Sigmoid colon (tissue), 7 donors: ENCODE data around the gene PTPN2. TPM values are rescaled to one million over a fixed set of nuclear protein-coding genes. Genes with fewer than 3 reads are reported as not detected.

Source experiments
- DNase-seq: peaks from one replicate; pipeline ENCODE4 v3.0.0-alpha.2; 2019
- H3K27ac ChIP-seq, 4 donors: fragments of 200-600 bp; sonication (generic); one replicate each; pipeline ENCODE4 v1.5.1; 2016 to 2019; ENCODE audit warnings: mild to moderate bottlenecking in 1 of 4
- H3K27me3 ChIP-seq, 3 donors: fragments of 200-600 bp; sonication (generic); one replicate each; pipeline ENCODE4 v1.5.1; 2019; ENCODE audit warnings: mild to moderate bottlenecking in 1 of 3
- H3K36me3 ChIP-seq, 4 donors: fragments of 200-600 bp; sonication (generic); one replicate each; pipeline ENCODE4 v1.5.1; 2016 to 2019
- H3K4me1 ChIP-seq, 4 donors: fragments of 200-600 bp; sonication (generic); one replicate each; pipeline ENCODE4 v1.5.1; 2017 to 2019
- H3K4me3 ChIP-seq, 4 donors: fragments of 200-600 bp; sonication (generic); one replicate each; pipeline ENCODE4 v1.5.1; 2017 to 2019; ENCODE audit warnings: mild to moderate bottlenecking in 2 of 4, moderate library complexity in 1 of 4
- H3K9me3 ChIP-seq, 4 donors: fragments of 200-600 bp in 3 of 4; sonication (generic) in 3 of 4; one replicate each; pipeline versions ENCODE4 v1.5.1 to v1.6.1; 2013 to 2019
- EP300 ChIP-seq, 4 donors: sonication (generic); formaldehyde crosslinking; IDR thresholded peaks; one replicate each; pipeline ENCODE4 v1.6.1; 2017; ENCODE audit warnings: antibody characterized with exemption in 4 of 4
- POLR2A ChIP-seq, 2 donors: fragments of 450-650 bp; IDR thresholded peaks; one replicate each; pipeline ENCODE4 v1.6.1; 2016; ENCODE audit warnings: antibody characterized with exemption in 2 of 2, mild to moderate bottlenecking in 2 of 2, moderate library complexity in 2 of 2
- POLR2AphosphoS5 ChIP-seq, 4 donors: sonication (generic); formaldehyde crosslinking; IDR thresholded peaks; one replicate each; pipeline ENCODE4 v1.6.1; 2017; ENCODE audit warnings: antibody characterized with exemption in 4 of 4
- WGBS, 2 donors: extraction: QIAGEN DNeasy Blood & Tissue Kit; methylation state at CpG; one replicate each; pipeline ENCODE4 v1.1.7; 2013; 5-methylcytosine and 5-hydroxymethylcytosine counted together
- intact Hi-C: fragments of 100-400 bp; cut with DNase I; formaldehyde crosslinking; loops from one replicate; pipeline ENCODE4 v1.15.1; 2023
- polyA plus RNA-seq, 3 donors: library from polyadenylated mRNA; stranded (reverse); fragments of 200-250 nt; gene quantifications; one replicate each; pipeline ENCODE4 v1.2.3, GENCODE V29; 2013
- total RNA-seq, 4 donors: library from RNA; depleted of rRNA; stranded (reverse); fragments of >200 nt; gene quantifications; one replicate each; pipeline ENCODE4 v1.1.0, GENCODE V29; 2016
- TF ChIP-seq, protein P1 (sequence below), 4 experiments: fragments of 450-650 bp in 3 of 4; fragments of 200-600 bp in 1 of 4; IDR thresholded peaks; one replicate each; pipeline ENCODE4 v1.5.1; 2016 to 2019; ENCODE audit warnings: antibody characterized with exemption in 4 of 4, mild to moderate bottlenecking in 3 of 4, moderate library complexity in 2 of 4
- donor health status: healthy with polysubstance abuse.
- donor health status: Bipolar disorder and iron deficiency.
- donor health status: healthy.

Gene PTPN2
- total and polyA plus RNA-seq, 7 donors, result 20.0 to 43.1 (median 31.0) TPM

DNA sequence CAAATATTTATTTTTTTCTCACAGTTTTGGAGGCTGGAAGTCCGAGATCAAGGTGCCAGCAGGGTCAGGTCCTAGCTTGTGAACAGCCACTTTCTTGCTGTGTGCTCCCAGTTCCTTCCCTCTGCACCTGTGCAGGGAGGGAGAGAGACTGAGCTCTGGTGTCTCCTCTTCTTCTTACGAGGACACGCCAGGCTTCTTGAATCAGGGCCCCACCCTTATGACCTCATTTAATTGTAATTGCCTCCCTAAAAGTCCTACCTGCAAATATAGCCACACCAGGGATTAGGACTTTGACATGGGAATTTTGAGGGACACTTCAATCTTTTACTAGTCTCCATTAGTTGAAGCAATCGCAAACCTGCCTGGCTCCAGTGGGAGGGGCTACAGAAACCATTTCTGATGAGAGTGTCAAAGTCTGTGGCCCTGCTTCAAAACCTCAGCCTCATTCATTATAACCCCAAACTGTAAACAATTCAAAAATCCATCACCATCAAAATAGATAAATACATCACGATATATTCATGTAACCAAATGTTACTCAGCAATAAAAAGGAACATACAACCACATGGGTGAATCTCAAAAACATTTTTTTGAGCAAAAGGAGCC lies 45.5 kb upstream of the PTPN2 start:
- no peaks in the 10 kb centered on the region for H3K9me3 ChIP-seq
- no peak for DNase-seq
- no peaks in the 10 kb centered on the region for H3K36me3 ChIP-seq
- peaks cover 0 to 5% (median 2%) of the 10 kb centered on the region in 4 donors for H3K4me1 ChIP-seq
- H3K27me3 ChIP-seq, result no peaks in the 10 kb centered on the region
- no peak overlapping the region for H3K27ac ChIP-seq
- intact Hi-C loops, result no loop called here
- WGBS, 2 donors, result 24 to 76% methylated on average over 5 of the region's 5 CpGs
- no peak for TF ChIP-seq EP300 (IDR thresholded peaks at IDR 0.05)
- TF ChIP-seq, protein P1, sequence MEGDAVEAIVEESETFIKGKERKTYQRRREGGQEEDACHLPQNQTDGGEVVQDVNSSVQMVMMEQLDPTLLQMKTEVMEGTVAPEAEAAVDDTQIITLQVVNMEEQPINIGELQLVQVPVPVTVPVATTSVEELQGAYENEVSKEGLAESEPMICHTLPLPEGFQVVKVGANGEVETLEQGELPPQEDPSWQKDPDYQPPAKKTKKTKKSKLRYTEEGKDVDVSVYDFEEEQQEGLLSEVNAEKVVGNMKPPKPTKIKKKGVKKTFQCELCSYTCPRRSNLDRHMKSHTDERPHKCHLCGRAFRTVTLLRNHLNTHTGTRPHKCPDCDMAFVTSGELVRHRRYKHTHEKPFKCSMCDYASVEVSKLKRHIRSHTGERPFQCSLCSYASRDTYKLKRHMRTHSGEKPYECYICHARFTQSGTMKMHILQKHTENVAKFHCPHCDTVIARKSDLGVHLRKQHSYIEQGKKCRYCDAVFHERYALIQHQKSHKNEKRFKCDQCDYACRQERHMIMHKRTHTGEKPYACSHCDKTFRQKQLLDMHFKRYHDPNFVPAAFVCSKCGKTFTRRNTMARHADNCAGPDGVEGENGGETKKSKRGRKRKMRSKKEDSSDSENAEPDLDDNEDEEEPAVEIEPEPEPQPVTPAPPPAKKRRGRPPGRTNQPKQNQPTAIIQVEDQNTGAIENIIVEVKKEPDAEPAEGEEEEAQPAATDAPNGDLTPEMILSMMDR (IDR thresholded peaks at IDR 0.05), result no peak
- TF ChIP-seq POLR2AphosphoS5 (IDR thresholded peaks at IDR 0.05), result no peak
- TF ChIP-seq POLR2A (IDR thresholded peaks at IDR 0.05), result no peak
- no peak overlapping the region for H3K4me3 ChIP-seq

DNA sequence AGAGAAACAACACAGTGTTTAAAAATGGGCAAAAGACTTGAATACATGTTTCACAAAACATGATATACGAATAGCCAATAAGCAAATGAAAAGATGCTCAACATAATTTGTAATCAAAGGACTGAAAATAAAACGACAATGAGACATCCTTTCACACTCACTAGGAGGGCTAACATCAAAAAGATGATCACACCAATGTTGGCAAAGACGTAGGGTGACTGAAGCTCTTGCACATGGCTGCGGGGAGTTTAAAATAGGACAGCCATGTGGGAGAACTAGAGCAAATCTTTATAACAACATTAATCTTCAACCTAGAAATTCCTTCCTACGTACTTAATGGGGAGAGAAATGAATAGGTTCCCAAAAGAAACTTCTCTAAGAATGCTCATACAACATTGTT lies 44.6 kb upstream of the PTPN2 start:
- intact Hi-C loops, result no loop called here
- no peak overlapping the region for H3K4me3 ChIP-seq
- H3K36me3 ChIP-seq, result no peaks in the 10 kb centered on the region
- WGBS, 2 donors, result 90 to 91% methylated on average over 5 of the region's 5 CpGs
- DNase-seq, result no peak
- H3K9me3 ChIP-seq, result no peaks in the 10 kb centered on the region
- no peak for TF ChIP-seq EP300 (IDR thresholded peaks at IDR 0.05)
- no peak for TF ChIP-seq POLR2A (IDR thresholded peaks at IDR 0.05)
- TF ChIP-seq POLR2AphosphoS5 (IDR thresholded peaks at IDR 0.05), result no peak
- TF ChIP-seq, protein P1 (IDR thresholded peaks at IDR 0.05), result no peak
- H3K27me3 ChIP-seq, result no peaks in the 10 kb centered on the region
- no peaks in the 10 kb centered on the region for H3K4me1 ChIP-seq
- H3K27ac ChIP-seq, result no peak overlapping the region

DNA sequence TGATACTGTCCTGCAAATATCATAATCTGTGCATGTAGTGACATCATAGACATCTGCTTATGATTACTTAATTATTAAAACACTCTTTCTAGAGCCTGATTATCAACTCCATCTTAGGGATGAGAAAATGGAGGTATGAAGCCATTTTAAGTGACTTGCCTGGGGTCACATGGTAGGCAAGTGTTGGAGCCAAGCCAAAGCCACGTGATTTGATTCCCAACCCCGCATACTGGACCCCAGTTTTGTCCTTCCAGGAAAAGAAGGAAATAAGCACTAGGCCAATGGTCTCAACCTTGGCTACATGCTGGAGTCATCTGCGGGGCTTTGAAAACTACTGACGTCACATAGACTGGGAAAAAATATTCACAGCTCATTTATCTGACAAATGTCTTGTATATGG lies 44.2 kb upstream of the PTPN2 start:
- DNase-seq, result no peak
- intact Hi-C loops, result no loop called here
- Histone ChIP-seq H3K4me1 (no peaks in the 10 kb centered on the region), H3K27me3 (no peaks in the 10 kb centered on the region), H3K27ac (no peak overlapping the region), H3K9me3 (no peaks in the 10 kb centered on the region), H3K36me3 (no peaks in the 10 kb centered on the region), H3K4me3 (no peak overlapping the region)
- TF ChIP-seq EP300 (IDR thresholded peaks at IDR 0.05), result no peak
- no peak for TF ChIP-seq POLR2A (IDR thresholded peaks at IDR 0.05)
- TF ChIP-seq, protein P1 (IDR thresholded peaks at IDR 0.05), result no peak
- TF ChIP-seq POLR2AphosphoS5 (IDR thresholded peaks at IDR 0.05), result no peak
- WGBS, 2 donors, result 85 to 87% methylated on average over 4 of the region's 4 CpGs

DNA sequence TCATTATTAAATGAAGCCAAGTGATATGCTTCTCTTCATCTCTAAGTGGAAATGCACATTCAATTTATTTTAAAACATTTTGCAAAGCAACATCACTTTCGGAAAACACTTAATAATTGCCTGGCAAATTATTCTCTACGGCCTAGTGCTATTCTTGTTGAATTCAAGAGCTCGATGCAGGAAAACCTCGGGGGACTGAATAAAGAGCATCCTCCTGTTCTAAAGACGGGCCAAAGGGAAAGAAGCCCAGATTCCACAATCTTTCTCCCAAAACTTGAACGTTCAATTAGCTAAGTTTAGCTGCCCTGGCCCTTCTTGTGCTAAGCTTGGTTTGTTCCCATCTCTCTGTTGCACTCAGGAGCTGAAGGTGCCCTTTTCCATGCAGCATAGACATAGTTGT lies 40.6 kb upstream of the PTPN2 start:
- WGBS, 2 donors, result 85 to 90% methylated on average over 6 of the region's 6 CpGs
- no peaks in the 10 kb centered on the region for H3K27me3 ChIP-seq
- no peaks in the 10 kb centered on the region for H3K36me3 ChIP-seq
- no peak overlapping the region for H3K27ac ChIP-seq
- H3K9me3 ChIP-seq, result no peaks in the 10 kb centered on the region
- no peak overlapping the region for H3K4me3 ChIP-seq
- no peaks in the 10 kb centered on the region for H3K4me1 ChIP-seq
- TF ChIP-seq POLR2AphosphoS5 (IDR thresholded peaks at IDR 0.05) (no peak), POLR2A (IDR thresholded peaks at IDR 0.05) (no peak), EP300 (IDR thresholded peaks at IDR 0.05) (no peak)
- TF ChIP-seq, protein P1 (IDR thresholded peaks at IDR 0.05), result no peak
- intact Hi-C loops, result no loop called here
- DNase-seq, result no peak

DNA sequence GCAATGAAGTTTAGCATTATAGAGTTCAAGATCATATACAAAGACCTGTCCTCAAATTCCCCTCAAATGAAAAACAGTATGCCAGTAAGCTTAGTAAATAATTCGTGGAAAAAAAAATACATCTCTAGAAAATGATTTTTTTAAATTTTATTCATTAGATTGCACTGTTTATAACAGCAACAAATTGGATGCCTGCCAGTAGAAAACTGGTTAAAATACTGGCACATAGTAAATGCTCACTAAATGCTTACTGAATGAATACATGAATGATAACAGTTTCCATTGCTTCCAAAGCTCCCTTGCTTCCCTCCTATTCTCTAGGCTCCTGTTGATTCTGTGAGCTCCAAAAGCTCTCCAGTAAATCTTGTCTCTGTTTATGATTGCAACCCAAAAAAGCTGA lies 38.2 kb upstream of the PTPN2 start:
- WGBS, 2 donors, result 83 to 97% methylated on average over 1 of the region's 1 CpG
- H3K36me3 ChIP-seq, result no peaks in the 10 kb centered on the region
- no peak overlapping the region for H3K27ac ChIP-seq
- TF ChIP-seq POLR2AphosphoS5 (IDR thresholded peaks at IDR 0.05) (no peak), POLR2A (IDR thresholded peaks at IDR 0.05) (no peak), EP300 (IDR thresholded peaks at IDR 0.05) (no peak)
- TF ChIP-seq, protein P1 (IDR thresholded peaks at IDR 0.05), result no peak
- H3K27me3 ChIP-seq, result no peaks in the 10 kb centered on the region
- no peak for DNase-seq
- H3K4me1 ChIP-seq, result no peaks in the 10 kb centered on the region
- H3K4me3 ChIP-seq, result no peak overlapping the region
- H3K9me3 ChIP-seq, result no peaks in the 10 kb centered on the region
- intact Hi-C loops, result no loop called here
